Lower lobe of right lung (tissue), 2 donors: ENCODE measurements around the gene GRID1. TPM values are rescaled to one million over a fixed set of nuclear protein-coding genes. Genes with fewer than 3 reads are reported as not detected.

Experiments used
- ATAC-seq, 2 donors: fragments of 200-7000 bp; cut with Tn5 transposase; one replicate each; pipeline ENCODE4 v1.9.1; 2020 to 2022; ENCODE audit warnings: mild to moderate bottlenecking in 2 of 2, moderate library complexity in 2 of 2
- DNase-seq: peaks from one replicate; pipeline ENCODE4 v3.0.0-alpha.2; 2020
- H3K27ac ChIP-seq: fragments of 200-600 bp; one replicate; pipeline ENCODE4 v1.8.0; 2022
- H3K27me3 ChIP-seq: fragments of 200-600 bp; one replicate; pipeline ENCODE4 v1.8.0; 2022; ENCODE audit warnings: low read depth
- H3K36me3 ChIP-seq: fragments of 200-600 bp; one replicate; pipeline ENCODE4 v1.8.0; 2022; ENCODE audit warnings: mild to moderate bottlenecking
- H3K4me1 ChIP-seq: fragments of 200-600 bp; one replicate; pipeline ENCODE4 v1.8.0; 2022
- H3K4me3 ChIP-seq: fragments of 200-600 bp; one replicate; pipeline ENCODE4 v1.8.0; 2022; ENCODE audit warnings: mild to moderate bottlenecking
- H3K9me3 ChIP-seq: fragments of 200-600 bp; one replicate; pipeline ENCODE4 v1.8.0; 2022
- CTCF ChIP-seq: fragments of 200-600 bp; IDR thresholded peaks from one replicate; pipeline ENCODE4 v1.8.0; 2022; ENCODE audit warnings: antibody characterized with exemption, mild to moderate bottlenecking
- intact Hi-C: fragments of 100-400 bp; cut with DNase I; formaldehyde crosslinking; loops from one replicate; pipeline ENCODE4 v1.11.0; 2022
- total RNA-seq: library from RNA; stranded (reverse); fragmentation: NEBNext Ultra II Directional; extraction: Animal tissue kit (Norgen Biotek cat#: 25700); gene quantifications from one replicate; pipeline ENCODE4 v1.2.1, GENCODE V29; 2021
- donor health status: DM: no; HTN: yes; CAD: no; lungs with severe emphysema.

Gene GRID1
- total RNA-seq, 1 donor from 2014 or later = 2.5 TPM

GRCh38 chr10:86162036-86162435, 204.6 kb downstream of the GRID1 start:
- intact Hi-C loops = no loop called here
- H3K4me1 ChIP-seq = no peaks in the 10 kb centered on the region
- no peak overlapping the region for H3K27ac ChIP-seq
- H3K36me3 ChIP-seq = no peaks in the 10 kb centered on the region
- no peaks in the 10 kb centered on the region for H3K27me3 ChIP-seq
- no peak overlapping the region for H3K4me3 ChIP-seq
- no peak for TF ChIP-seq CTCF
- no peak for ATAC-seq
- H3K9me3 ChIP-seq = no peaks in the 10 kb centered on the region
- no peak for DNase-seq

DNA sequence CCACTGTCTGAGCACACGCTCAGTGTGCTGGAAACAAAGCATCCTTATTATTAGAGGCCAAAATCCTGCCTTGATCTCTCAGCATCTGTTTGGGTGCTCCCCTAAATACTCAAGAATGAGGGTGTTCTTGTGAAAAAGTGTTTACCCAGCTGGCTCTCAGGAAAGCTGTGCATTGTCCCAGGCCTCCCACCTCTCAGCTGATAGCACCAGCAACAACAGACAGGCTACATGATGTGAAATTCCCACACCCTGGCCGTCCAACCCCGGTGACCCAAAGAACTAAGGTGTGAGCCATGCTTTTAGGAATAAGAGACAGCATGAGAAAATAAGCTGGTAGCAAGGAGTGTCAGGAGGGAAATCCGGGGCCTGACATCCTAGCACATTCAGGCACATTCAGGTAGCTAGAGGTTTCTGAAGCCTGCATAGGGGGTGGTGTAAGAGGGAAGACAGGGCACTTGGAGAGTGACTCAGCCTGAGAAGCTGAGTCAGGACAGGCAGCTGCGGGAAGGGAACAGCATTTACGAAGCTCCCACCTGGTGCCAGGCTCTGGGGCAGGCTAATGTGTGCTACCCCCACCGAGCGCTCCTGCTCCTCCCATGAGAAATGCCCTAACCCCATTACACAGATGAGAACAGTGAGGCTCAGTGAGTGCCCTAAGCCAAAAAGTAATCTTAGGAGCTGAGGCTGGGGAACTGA, 205.6 kb downstream of the GRID1 start:
- DNase-seq = no peak
- no peaks in the 10 kb centered on the region for H3K4me1 ChIP-seq
- ATAC-seq = no peak
- intact Hi-C loops = no loop called here
- H3K27me3 ChIP-seq = no peaks in the 10 kb centered on the region
- TF ChIP-seq CTCF = no peak
- no peak overlapping the region for H3K4me3 ChIP-seq
- H3K27ac ChIP-seq = no peak overlapping the region
- no peaks in the 10 kb centered on the region for H3K36me3 ChIP-seq
- no peaks in the 10 kb centered on the region for H3K9me3 ChIP-seq

DNA sequence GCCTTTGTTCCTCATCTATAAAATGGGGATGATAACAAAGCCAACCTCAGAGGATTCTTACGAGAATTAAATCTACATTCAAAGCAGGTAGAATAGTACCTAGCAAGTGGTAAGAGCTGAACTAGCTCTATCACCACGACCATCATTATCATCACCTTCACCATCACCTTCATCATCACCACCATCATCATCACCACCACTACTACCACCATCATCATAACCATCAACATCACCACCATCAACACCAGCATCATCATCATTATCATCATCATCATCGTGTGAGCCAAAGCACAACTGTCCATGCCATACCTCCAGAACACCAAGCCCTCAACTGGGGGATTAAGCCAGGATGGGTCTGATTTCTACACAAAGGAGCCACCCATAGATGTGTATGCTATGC, 206.8 kb downstream of the GRID1 start:
- no peaks in the 10 kb centered on the region for H3K27me3 ChIP-seq
- H3K9me3 ChIP-seq = no peaks in the 10 kb centered on the region
- no peak for TF ChIP-seq CTCF
- H3K36me3 ChIP-seq = no peaks in the 10 kb centered on the region
- no peaks in the 10 kb centered on the region for H3K4me1 ChIP-seq
- intact Hi-C loops = no loop called here
- DNase-seq (no peak), ATAC-seq (no peak)
- no peak overlapping the region for H3K4me3 ChIP-seq
- no peak overlapping the region for H3K27ac ChIP-seq

DNA sequence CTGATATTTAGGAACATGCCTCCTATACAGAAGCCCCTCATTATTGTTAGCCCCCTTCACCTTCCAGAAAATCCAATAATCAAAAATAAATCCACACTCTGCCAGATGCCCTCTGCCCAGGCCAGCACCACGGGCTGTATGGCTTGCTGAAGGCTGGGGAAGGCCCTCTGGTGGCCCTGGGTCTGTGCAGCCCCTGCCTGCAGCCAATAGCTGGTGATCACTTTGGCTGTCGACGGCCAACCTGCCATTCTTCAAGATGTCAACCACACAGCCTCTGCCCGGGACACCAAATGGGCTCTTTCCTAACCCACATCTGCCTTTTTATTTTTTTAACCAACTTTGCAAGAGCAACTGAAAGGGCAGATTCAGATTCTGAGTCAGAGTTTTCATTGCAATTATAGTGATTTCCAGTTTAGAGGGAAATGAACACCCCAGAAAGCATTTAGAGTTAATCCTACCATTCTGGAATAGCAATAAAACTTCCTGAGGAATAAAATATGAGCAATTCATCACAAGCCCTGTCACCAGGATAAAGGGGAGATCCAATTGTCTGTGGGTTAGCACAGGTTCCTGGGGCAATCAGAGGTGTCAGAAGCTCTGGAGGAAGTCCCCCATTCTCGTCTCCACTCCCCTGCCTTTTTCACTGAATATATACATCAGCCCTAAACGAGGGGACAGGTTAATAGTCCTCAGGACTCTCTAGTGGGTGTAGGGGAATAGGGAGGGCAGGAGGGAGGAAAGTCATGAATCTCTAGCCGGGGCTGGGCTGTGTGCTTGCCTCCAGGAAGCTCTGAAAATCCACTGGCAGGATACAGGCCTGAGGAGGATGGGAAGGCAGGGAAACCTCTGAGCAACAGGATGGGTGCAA, 211.3 kb downstream of the GRID1 start:
- Histone ChIP-seq H3K27me3 (no peaks in the 10 kb centered on the region), H3K9me3 (no peaks in the 10 kb centered on the region), H3K4me1 (no peaks in the 10 kb centered on the region), H3K4me3 (no peak overlapping the region), H3K27ac (no peak overlapping the region), H3K36me3 (no peaks in the 10 kb centered on the region)
- ATAC-seq = no peak
- intact Hi-C loops = no loop called here
- TF ChIP-seq CTCF = no peak
- DNase-seq = no peak

GRCh38 chr10:86153751-86154150, 212.8 kb downstream of the GRID1 start:
- no peaks in the 10 kb centered on the region for H3K27me3 ChIP-seq
- TF ChIP-seq CTCF = no peak
- DNase-seq (no peak), ATAC-seq (no peak)
- no peaks in the 10 kb centered on the region for H3K36me3 ChIP-seq
- H3K4me3 ChIP-seq = no peak overlapping the region
- no peaks in the 10 kb centered on the region for H3K9me3 ChIP-seq
- H3K4me1 ChIP-seq = no peaks in the 10 kb centered on the region
- intact Hi-C loops = no loop called here
- H3K27ac ChIP-seq = no peak overlapping the region
